K562 (cell line): ENCODE measurements around the gene ACADM. TPM values are rescaled to one million over a fixed set of nuclear protein-coding genes. Genes with fewer than 3 reads are reported as not detected.

ENCODE experiments used
- ATAC-seq: fragments of 200-7000 bp; cut with Tn5 transposase; 3 replicates; pipeline ENCODE4 v1.9.1; 2020; ENCODE audit warnings: moderate library complexity
- BruUV-seq: library from RNA; stranded (reverse); fragments of 400-500 nt; replicated peaks from 2 replicates; lab custom pipeline; 2021; lab: Mats Ljungman, UMichigan
- CTCF ChIA-PET: fragments of 300-600 bp; formaldehyde crosslinking; extraction: SDS; loops from one replicate; lab custom pipeline; 2021; ENCODE audit warnings: low intra/inter-chr PET ratio; lab: Yijun Ruan, JAX
- POLR2A ChIA-PET: fragments of 300-600, 350-650 bp; sonication (Branson Sonifier 250); formaldehyde crosslinking; extraction: SDS; loops from one replicate; lab custom pipeline; 2021; ENCODE audit warnings: antibody characterized with exemption, inconsistent platforms; lab: Yijun Ruan, JAX
- DNase-seq, 4 experiments: peaks; one replicate each; pipeline versions ENCODE4 v3.0.0 to v3.0.0-alpha.2; 2011 to 2018; ENCODE audit warnings: low spot score in 3 of 4, mixed read lengths in 3 of 4; ENCODE audit errors: extremely low read depth in 1 of 4
- FAIRE-seq: peaks from 2 replicates; lab custom pipeline; 2011; peaks lifted over from hg19 to GRCh38; lab: Jason Lieb, UNC
- H2AFZ ChIP-seq: 2 replicates; pipeline ENCODE4 v1.6.0; 2011; ENCODE audit warnings: low read depth, low read length, control low read depth, inconsistent platforms
- H3K27ac ChIP-seq: fragments of 200-600 bp; 3 replicates; pipeline ENCODE4 v1.8.0; 2011; ENCODE audit warnings: low read depth, mild to moderate bottlenecking, control low read depth, inconsistent platforms, low read length, moderate library complexity, mixed read lengths; ENCODE audit errors: extremely low read depth
- H3K27me3 ChIP-seq, 2 experiments: fragments of 300-600 bp in 1 of 2; 2 replicates in 1 of 2; 3 replicates in 1 of 2; pipeline versions ENCODE4 v1.6.0 to v1.8.0; 2011; ENCODE audit warnings: inconsistent platforms in 2 of 2, low read length in 2 of 2, mild to moderate bottlenecking in 1 of 2, mixed read lengths in 1 of 2, moderate library complexity in 1 of 2; ENCODE audit not compliant: control insufficient read depth in 2 of 2, insufficient read depth in 2 of 2
- H3K36me3 ChIP-seq: fragments of 300-600 bp; 3 replicates; pipeline ENCODE4 v1.8.0; 2011; ENCODE audit warnings: mild to moderate bottlenecking, low read length, inconsistent platforms; ENCODE audit not compliant: control insufficient read depth, insufficient read depth
- H3K4me1 ChIP-seq, 2 experiments: fragments of 200-600 bp in 1 of 2; replicated peaks in 1 of 2; 2 replicates in 1 of 2; 3 replicates in 1 of 2; pipeline versions ENCODE4 v1.5.1 to v1.8.0; 2011; ENCODE audit warnings: inconsistent platforms in 2 of 2, low read length in 2 of 2, mild to moderate bottlenecking in 1 of 2, mixed read lengths in 1 of 2, moderate library complexity in 1 of 2; ENCODE audit not compliant: control insufficient read depth in 2 of 2, insufficient read depth in 2 of 2
- H3K4me2 ChIP-seq: 2 replicates; pipeline ENCODE4 v1.6.1; 2011; ENCODE audit warnings: low read length, control low read depth, inconsistent platforms, mixed read lengths; ENCODE audit not compliant: insufficient read depth
- H3K4me3 ChIP-seq: fragments of 200-600 bp; sonication (generic), shearing (Covaris generic); 2 replicates; pipeline ENCODE4 v1.5.1; 2016; ENCODE audit warnings: control low read depth, inconsistent platforms
- H3K79me2 ChIP-seq: fragments of 200-600 bp; 3 replicates; pipeline ENCODE4 v1.8.0; 2011; ENCODE audit warnings: low read length, inconsistent platforms; ENCODE audit not compliant: control insufficient read depth, insufficient read depth
- H3K9ac ChIP-seq, 2 experiments: 2 replicates each; pipeline versions ENCODE4 v1.6.0 to v1.6.1; 2011; ENCODE audit warnings: low read depth in 2 of 2, low read length in 2 of 2, control low read depth in 1 of 2, inconsistent platforms in 1 of 2, mild to moderate bottlenecking in 1 of 2, mixed read lengths in 1 of 2; ENCODE audit not compliant: insufficient read depth in 1 of 2
- H3K9me1 ChIP-seq: one replicate; pipeline ENCODE4 v1.6.0; 2011; ENCODE audit warnings: inconsistent platforms, mild to moderate bottlenecking, low read length, moderate library complexity; ENCODE audit not compliant: control insufficient read depth, insufficient read depth
- H3K9me3 ChIP-seq: replicated peaks from 2 replicates; pipeline ENCODE4 v1.5.1; 2011; ENCODE audit warnings: low read depth, low read length, inconsistent platforms; ENCODE audit not compliant: control insufficient read depth, insufficient read depth
- H4K20me1 ChIP-seq: replicated peaks from 2 replicates; pipeline ENCODE4 v1.6.1; 2011; ENCODE audit warnings: low read length, inconsistent platforms, mixed read lengths; ENCODE audit not compliant: control insufficient read depth, insufficient read depth
- C11orf30 ChIP-seq: fragments of 450-650 bp; IDR thresholded peaks from 2 replicates; pipeline ENCODE4 v1.6.1; 2016; ENCODE audit warnings: low read depth, mild to moderate bottlenecking
- HMBOX1 ChIP-seq: sonication (generic); IDR thresholded peaks from 2 replicates; pipeline ENCODE4 v1.6.1; 2016
- IRF2 ChIP-seq: sonication (generic); formaldehyde crosslinking; IDR thresholded peaks from 2 replicates; pipeline ENCODE4 v1.8.1; 2022; ENCODE audit warnings: mild to moderate bottlenecking, missing genetic modification reagents
- PHB ChIP-seq: fragments of 250-450 bp; sonication (Bioruptor Pico); IDR thresholded peaks from 2 replicates; pipeline ENCODE4 v1.5.0; 2021
- RBM22 ChIP-seq: fragments of 200-400 bp; formaldehyde crosslinking; IDR thresholded peaks from 2 replicates; pipeline ENCODE4 v1.6.1; 2018; ENCODE audit warnings: low read length, low read depth; ENCODE audit not compliant: poor library complexity, severe bottlenecking
- ZBTB33 ChIP-seq: sonication (generic); formaldehyde crosslinking; IDR thresholded peaks from 2 replicates; pipeline ENCODE4 v1.8.1; 2023; ENCODE audit warnings: mild to moderate bottlenecking, missing genetic modification reagents
- ZNF583 ChIP-seq: fragments of 250-450 bp; sonication (Bioruptor Pico); IDR thresholded peaks from 2 replicates; pipeline ENCODE4 v1.4.0; 2020
- ZNF699 ChIP-seq: fragments of 250-450 bp; sonication (Bioruptor Pico); IDR thresholded peaks from 2 replicates; pipeline ENCODE4 v1.8.0; 2021; ENCODE audit warnings: mild to moderate bottlenecking, moderate library complexity; ENCODE audit not compliant: insufficient replicate concordance
- WGBS: fragments of 100-300 bp; shearing (Covaris generic); methylation state at CpG from one replicate; pipeline ENCODE4 v1.1.6; 2016; ENCODE audit warnings: low coverage, mixed read lengths; ENCODE audit not compliant: insufficient coverage; ENCODE audit errors: missing lambda C conversion rate; 5-methylcytosine and 5-hydroxymethylcytosine counted together
- in situ Hi-C: fragments of 300-500 bp; cut with MboI; formaldehyde crosslinking; loops from 4 replicates; pipeline ENCODE4 v1.15.0; 2018; ENCODE audit warnings: inconsistent platforms, mixed read lengths
- intact Hi-C: fragments of 100-400 bp; cut with micrococcal nuclease; formaldehyde crosslinking; loops from 2 replicates; pipeline ENCODE4 v1.14.2; 2022
- polyA plus RNA-seq, 8 experiments: library from polyadenylated mRNA; depleted of rRNA in 4 of 8; stranded (reverse) in 5 of 8; unstranded in 3 of 8; fragments of >200 nt; fragmentation: Nextera tagmentation in 2 of 8; fragmentation: Illumina TruSeq in 1 of 8; extraction: Ambion mirVana in 2 of 8; extraction: Trizol in 1 of 8; gene quantifications; 2 replicates each; pipeline versions ENCODE4 v1.2.1 to v1.2.3, GENCODE V29; 2011 to 2014; ENCODE audit warnings: inconsistent platforms in 1 of 8, missing spikeins in 1 of 8
- total RNA-seq, 7 experiments: library from RNA; depleted of rRNA in 6 of 7; stranded (reverse); fragments of >200 nt in 6 of 7; fragmentation: Illumina TruSeq in 2 of 7; extraction: Trizol in 2 of 7; gene quantifications; 2 replicates each; pipeline versions ENCODE4 v1.2.1 to v1.2.3, GENCODE V29; 2011 to 2021; ENCODE audit warnings: low replicate concordance in 1 of 7

ACADM gene
- total and polyA plus RNA-seq, 9 of the 15 experiments (the other 6 are each of a cell fraction or from before 2014, with no cell fraction given), result 82.5 to 156 (median 123) TPM

GRCh38 chr1:75708910-75709309 is 15.6 kb upstream of the ACADM start:
- Histone ChIP-seq H3K4me1 (peaks cover 0 to 10% of the 10 kb centered on the region in 2 experiments; a peak in 3 of 5 replicates), H3K79me2 (no peaks in the 10 kb centered on the region), H3K36me3 (no peaks in the 10 kb centered on the region), H3K9ac (no peak overlapping the region), H3K4me3 (no peak overlapping the region), H3K9me1 (no peaks in the 10 kb centered on the region), H3K27ac (no peak overlapping the region), H4K20me1 (no peaks in the 10 kb centered on the region), H3K9me3 (no peaks in the 10 kb centered on the region), H3K27me3 (no peaks in the 10 kb centered on the region), H3K4me2 (no peak overlapping the region), H2AFZ (no peak overlapping the region)
- POLR2A ChIA-PET, result no interaction called here
- DNase-seq, result no peak
- no peak for FAIRE-seq
- TF ChIP-seq HMBOX1 (peak; percentile 55), ZNF699 (no peak)
- in situ Hi-C loops, result no loop called here
- CTCF ChIA-PET, result no interaction called here
- no peak for ATAC-seq
- no TSS peak for BruUV-seq
- intact Hi-C loops, result no loop called here
- WGBS, result 56% methylated on average over 2 of the region's 2 CpGs

GRCh38 chr1:75710832-75711231 is 13.7 kb upstream of the ACADM start:
- CTCF ChIA-PET, result no interaction called here
- H3K9me1 ChIP-seq, result no peaks in the 10 kb centered on the region
- intact Hi-C loops, result no loop called here

More at GRCh38 chr1:75710832-75711231, 13.7 kb upstream of the ACADM start:
- ATAC-seq, result no peak
- H2AFZ ChIP-seq, result no peak overlapping the region
- H3K4me1 ChIP-seq, result peaks cover 0 to 10% of the 10 kb centered on the region in 2 experiments; a peak in 3 of 5 replicates
- no peak overlapping the region for H3K9ac ChIP-seq
- DNase-seq, result no peak
- no peak overlapping the region for H3K4me3 ChIP-seq
- no peaks in the 10 kb centered on the region for H3K9me3 ChIP-seq
- FAIRE-seq, result no peak
- H3K79me2 ChIP-seq, result no peaks in the 10 kb centered on the region
- TF ChIP-seq RBM22, result no peak
- no peak for TF ChIP-seq IRF2 (CRISPR knock-in tag)
- no peak for TF ChIP-seq C11orf30
- TF ChIP-seq PHB (CRISPR knock-in tag), result no peak
- TF ChIP-seq ZNF583, result no peak
- no peak for TF ChIP-seq ZBTB33 (CRISPR knock-in tag)
- in situ Hi-C loops, result no loop called here
- POLR2A ChIA-PET, result interaction anchor here (1.5 to 2.2 kb wide), 2 partner anchors 12 to 75 kb away, joined by 4 read pairs; partner anchors contain the start of gene RABGGTB
- H3K4me2 ChIP-seq, result no peak overlapping the region
- H3K27me3 ChIP-seq, result no peaks in the 10 kb centered on the region
- H3K36me3 ChIP-seq, result no peaks in the 10 kb centered on the region
- no peak overlapping the region for H3K27ac ChIP-seq
- BruUV-seq, result no TSS peak
- H4K20me1 ChIP-seq, result no peaks in the 10 kb centered on the region
